HUES64 (cell line): ENCODE data around the gene PLCD1.

Experiments used
- H3K27ac ChIP-seq: 2 replicates; pipeline ENCODE4 v1.7.0; 2013; ENCODE audit warnings: low read depth, low read length, inconsistent platforms
- H3K27me3 ChIP-seq: 2 replicates; pipeline ENCODE4 v1.6.1; 2013; ENCODE audit warnings: mild to moderate bottlenecking, low read length; ENCODE audit not compliant: insufficient read depth
- H3K36me3 ChIP-seq: 2 replicates; pipeline ENCODE4 v1.6.1; 2013; ENCODE audit warnings: mild to moderate bottlenecking, low read length; ENCODE audit not compliant: insufficient read depth
- H3K4me1 ChIP-seq: 2 replicates; pipeline ENCODE4 v1.6.1; 2013; ENCODE audit warnings: mild to moderate bottlenecking, low read length, moderate library complexity; ENCODE audit not compliant: insufficient read depth
- H3K4me3 ChIP-seq: 2 replicates; pipeline ENCODE4 v1.5.1; 2013; ENCODE audit warnings: mild to moderate bottlenecking, low read length, moderate library complexity
- H3K9ac ChIP-seq: 2 replicates; pipeline ENCODE4 v1.6.1; 2013; ENCODE audit warnings: mild to moderate bottlenecking, low read depth, low read length
- H3K9me3 ChIP-seq: 2 replicates; pipeline ENCODE4 v1.6.1; 2013; ENCODE audit warnings: low read depth, low read length; ENCODE audit not compliant: insufficient read depth
- WGBS: fragments of 150-250, 120-280 bp; methylation state at CpG from one replicate; pipeline ENCODE4 v1.1.7; 2013; ENCODE audit warnings: missing lambda C conversion rate; 5-methylcytosine and 5-hydroxymethylcytosine counted together

Gene PLCD1

GRCh38 chr3:38051131-38051530 is 21.7 kb upstream of the PLCD1 start:
- Histone ChIP-seq H3K4me1 (no peaks in the 10 kb centered on the region), H3K9ac (no peak overlapping the region), H3K27ac (no peak overlapping the region), H3K27me3 (no peaks in the 10 kb centered on the region; the same call in 1 of the 2 replicates), H3K4me3 (no peak overlapping the region), H3K9me3 (peaks cover 9% of the 10 kb centered on the region; the same call in 1 of the 2 replicates), H3K36me3 (no peaks in the 10 kb centered on the region)
- WGBS = 88% methylated on average over 13 of the region's 13 CpGs

DNA sequence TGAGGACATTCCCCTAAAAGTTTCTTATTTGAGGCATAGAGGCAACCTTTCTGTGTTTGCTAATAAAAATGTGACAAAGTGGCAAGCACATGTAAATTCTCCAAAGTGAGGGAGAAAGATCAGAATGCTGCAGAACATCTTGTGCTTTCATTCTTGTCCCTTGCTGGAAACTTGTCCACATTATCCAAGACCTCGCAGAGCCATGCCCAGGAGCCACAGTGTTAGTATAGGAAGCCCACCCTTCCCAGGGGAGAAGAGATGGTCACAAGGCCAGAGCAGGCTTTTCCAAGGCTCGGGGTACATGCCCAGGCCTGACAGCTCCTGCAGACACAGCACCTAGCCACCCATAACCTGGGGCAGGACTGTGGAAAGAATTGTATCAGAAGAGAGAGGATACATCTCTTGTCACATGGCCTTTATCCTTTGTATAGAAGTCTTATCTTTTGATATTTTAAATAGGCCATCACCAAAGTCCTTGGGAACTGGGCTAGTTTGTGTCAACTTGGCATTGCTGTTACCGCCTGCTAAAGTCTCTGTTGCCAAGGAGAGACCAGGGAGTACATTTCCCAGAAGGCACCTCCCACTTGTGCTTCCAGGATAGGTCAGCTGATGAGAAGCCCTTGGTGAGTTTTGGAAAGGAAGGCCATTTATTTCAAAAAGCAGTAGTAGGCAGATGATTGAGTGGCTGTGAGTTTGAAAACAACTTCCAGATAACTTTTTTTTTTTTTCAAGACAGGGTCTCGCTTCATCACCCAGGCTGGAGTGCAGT is 20.1 kb upstream of the PLCD1 start:
- no peaks in the 10 kb centered on the region for H3K4me1 ChIP-seq
- no peaks in the 10 kb centered on the region for H3K36me3 ChIP-seq
- no peak overlapping the region for H3K9ac ChIP-seq
- H3K27ac ChIP-seq = no peak overlapping the region
- H3K4me3 ChIP-seq = no peak overlapping the region
- 96% methylated on average over 4 of the region's 4 CpGs for WGBS
- peaks cover 2% of the 10 kb centered on the region; the same call in 1 of the 2 replicates for H3K27me3 ChIP-seq
- peaks cover 9% of the 10 kb centered on the region; the same call in 1 of the 2 replicates for H3K9me3 ChIP-seq

DNA sequence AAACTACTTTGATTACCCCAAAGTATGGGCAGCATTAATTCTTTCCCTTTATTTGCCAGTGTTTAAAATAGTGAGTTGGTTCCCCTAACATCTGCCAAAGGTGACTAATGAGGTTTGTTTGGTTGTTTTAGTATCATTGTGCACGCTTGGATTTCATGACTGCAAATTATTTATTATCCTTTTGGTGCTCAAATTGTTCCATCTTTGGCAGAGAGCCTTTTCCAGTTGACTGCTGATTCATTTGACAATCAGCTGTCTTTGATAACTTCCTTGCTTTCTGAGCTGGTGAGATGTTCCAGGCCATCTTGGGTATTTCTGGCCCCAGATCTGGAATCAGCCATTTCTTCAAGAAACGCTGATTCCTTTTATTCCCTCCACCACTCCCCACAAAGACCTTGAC is 18.5 kb upstream of the PLCD1 start:
- H3K9ac ChIP-seq = no peak overlapping the region
- no peak overlapping the region for H3K4me3 ChIP-seq
- peaks cover 2% of the 10 kb centered on the region; the same call in 1 of the 2 replicates for H3K27me3 ChIP-seq
- no peaks in the 10 kb centered on the region for H3K4me1 ChIP-seq
- peaks cover 9% of the 10 kb centered on the region; the same call in 1 of the 2 replicates for H3K9me3 ChIP-seq
- WGBS = 87% methylated on average over 2 of the region's 2 CpGs
- H3K27ac ChIP-seq = no peak overlapping the region
- no peaks in the 10 kb centered on the region for H3K36me3 ChIP-seq

DNA sequence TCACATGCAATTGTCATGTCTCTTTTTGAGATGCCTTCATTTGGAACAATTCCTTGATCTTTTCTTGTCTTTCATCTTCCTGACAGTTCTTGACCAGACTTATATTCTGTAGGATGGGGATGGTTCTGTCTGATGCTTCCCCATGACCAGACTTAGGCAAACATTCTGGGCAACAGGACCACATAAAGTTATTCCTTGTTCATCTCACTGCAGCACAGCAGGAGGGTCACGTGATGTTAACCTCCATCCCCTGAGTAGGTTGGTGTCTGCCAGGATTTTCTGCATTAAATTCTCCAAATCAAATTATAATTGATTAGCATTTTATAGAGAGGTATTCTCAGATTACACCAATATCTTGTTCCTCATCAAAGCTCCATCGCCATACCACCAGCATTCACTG is 17.4 kb upstream of the PLCD1 start:
- no peak overlapping the region for H3K4me3 ChIP-seq
- no peak overlapping the region for H3K9ac ChIP-seq
- peaks cover 2% of the 10 kb centered on the region; the same call in 1 of the 2 replicates for H3K9me3 ChIP-seq
- no peaks in the 10 kb centered on the region for H3K36me3 ChIP-seq
- 0 out of 2 replicates have a peak, but pooled peaks cover 2% of the 10 kb centered on the region for H3K27me3 ChIP-seq
- WGBS = 100% methylated on average over 1 of the region's 2 CpGs
- no peaks in the 10 kb centered on the region for H3K4me1 ChIP-seq
- H3K27ac ChIP-seq = no peak overlapping the region

DNA sequence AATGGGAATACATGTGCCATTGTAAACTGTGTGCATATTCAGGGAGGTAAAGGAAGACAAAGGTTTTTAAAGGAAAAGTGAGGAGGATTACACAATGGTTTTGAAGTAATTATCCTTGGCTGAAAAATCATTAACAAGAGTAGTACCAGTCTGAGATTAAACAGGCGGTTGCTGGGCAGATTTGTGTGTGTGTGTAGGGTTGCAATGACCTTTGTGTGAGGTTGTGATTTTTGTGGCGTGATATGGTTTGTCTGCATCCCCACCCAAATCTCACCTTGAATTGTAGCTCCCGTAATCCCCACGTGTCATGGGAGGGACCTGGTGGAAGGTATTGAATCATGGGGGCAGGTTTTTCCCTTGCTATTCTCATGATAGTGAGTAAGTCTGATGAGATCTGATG is 16.6 kb upstream of the PLCD1 start:
- WGBS = 95% methylated on average over 3 of the region's 4 CpGs
- 0 out of 2 replicates have a peak, but pooled peaks cover 2% of the 10 kb centered on the region for H3K27me3 ChIP-seq
- H3K9me3 ChIP-seq = no peaks in the 10 kb centered on the region
- no peak overlapping the region for H3K27ac ChIP-seq
- no peaks in the 10 kb centered on the region for H3K4me1 ChIP-seq
- H3K9ac ChIP-seq = no peak overlapping the region
- no peak overlapping the region for H3K4me3 ChIP-seq
- H3K36me3 ChIP-seq = no peaks in the 10 kb centered on the region

DNA sequence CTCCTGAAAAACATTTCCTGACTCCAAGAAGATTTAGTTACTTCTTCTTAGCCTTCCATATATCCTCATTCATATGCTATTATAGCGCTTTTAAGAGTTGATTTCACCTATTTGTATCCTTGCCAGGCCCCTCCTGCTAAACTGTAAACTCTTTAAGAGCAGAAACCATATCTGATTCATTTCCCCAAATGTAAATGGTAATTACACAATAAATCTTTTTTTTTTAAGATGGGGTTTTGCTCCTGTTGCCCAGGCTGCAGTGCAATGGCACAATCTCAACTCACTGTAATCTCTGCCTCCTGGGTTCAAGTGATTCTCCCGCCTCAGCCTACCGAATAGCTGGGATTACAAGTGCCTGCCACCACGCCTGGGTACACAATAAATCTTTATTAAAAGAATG is 14.0 kb upstream of the PLCD1 start:
- WGBS = 91% methylated on average over 4 of the region's 4 CpGs
- H3K4me3 ChIP-seq = no peak overlapping the region

GRCh38 chr3:38040401-38040800 is 11.0 kb upstream of the PLCD1 start:
- Histone ChIP-seq H3K4me3 (no peak overlapping the region), H3K27me3 (peaks cover 26% of the 10 kb centered on the region), H3K27ac (no peak overlapping the region), H3K9ac (no peak overlapping the region), H3K4me1 (peaks cover 7% of the 10 kb centered on the region; the same call in 1 of the 2 replicates), H3K9me3 (no peaks in the 10 kb centered on the region), H3K36me3 (no peaks in the 10 kb centered on the region)
- 95% methylated on average over 5 of the region's 5 CpGs for WGBS

More for the DNA sequence above, 14.0 kb upstream of the PLCD1 start:
- H3K9me3 ChIP-seq = no peaks in the 10 kb centered on the region
- H3K9ac ChIP-seq = no peak overlapping the region
- H3K4me1 ChIP-seq = peaks cover 3% of the 10 kb centered on the region; the same call in 1 of the 2 replicates
- H3K36me3 ChIP-seq = no peaks in the 10 kb centered on the region
- H3K27ac ChIP-seq = no peak overlapping the region
- H3K27me3 ChIP-seq = peaks cover 24% of the 10 kb centered on the region

DNA sequence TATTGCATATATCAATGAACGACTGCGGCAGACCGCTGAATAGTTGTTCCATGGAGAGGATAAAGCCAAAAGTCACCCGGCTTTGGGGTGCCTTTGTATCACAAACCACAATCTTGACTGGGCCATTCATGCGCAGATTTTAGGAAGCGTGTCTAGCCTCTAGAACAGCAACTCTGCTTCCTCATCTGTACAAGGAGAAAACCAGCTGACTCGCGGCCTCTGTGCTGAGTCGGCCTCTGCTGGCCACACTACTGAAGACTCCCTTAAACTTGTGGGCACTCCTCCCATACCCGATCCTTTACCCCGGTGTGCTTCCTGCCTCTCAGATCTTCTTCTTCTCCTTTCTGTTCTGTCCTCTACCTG is 10.4 kb upstream of the PLCD1 start:
- no peak overlapping the region for H3K27ac ChIP-seq
- peaks cover 7% of the 10 kb centered on the region; the same call in 1 of the 2 replicates for H3K4me1 ChIP-seq
- WGBS = 52% methylated on average over 11 of the region's 11 CpGs
- no peak overlapping the region for H3K9ac ChIP-seq
- H3K36me3 ChIP-seq = no peaks in the 10 kb centered on the region
- no peaks in the 10 kb centered on the region for H3K9me3 ChIP-seq
- H3K4me3 ChIP-seq = peak overlapping the region; percentile 69
- peaks cover 24% of the 10 kb centered on the region for H3K27me3 ChIP-seq

DNA sequence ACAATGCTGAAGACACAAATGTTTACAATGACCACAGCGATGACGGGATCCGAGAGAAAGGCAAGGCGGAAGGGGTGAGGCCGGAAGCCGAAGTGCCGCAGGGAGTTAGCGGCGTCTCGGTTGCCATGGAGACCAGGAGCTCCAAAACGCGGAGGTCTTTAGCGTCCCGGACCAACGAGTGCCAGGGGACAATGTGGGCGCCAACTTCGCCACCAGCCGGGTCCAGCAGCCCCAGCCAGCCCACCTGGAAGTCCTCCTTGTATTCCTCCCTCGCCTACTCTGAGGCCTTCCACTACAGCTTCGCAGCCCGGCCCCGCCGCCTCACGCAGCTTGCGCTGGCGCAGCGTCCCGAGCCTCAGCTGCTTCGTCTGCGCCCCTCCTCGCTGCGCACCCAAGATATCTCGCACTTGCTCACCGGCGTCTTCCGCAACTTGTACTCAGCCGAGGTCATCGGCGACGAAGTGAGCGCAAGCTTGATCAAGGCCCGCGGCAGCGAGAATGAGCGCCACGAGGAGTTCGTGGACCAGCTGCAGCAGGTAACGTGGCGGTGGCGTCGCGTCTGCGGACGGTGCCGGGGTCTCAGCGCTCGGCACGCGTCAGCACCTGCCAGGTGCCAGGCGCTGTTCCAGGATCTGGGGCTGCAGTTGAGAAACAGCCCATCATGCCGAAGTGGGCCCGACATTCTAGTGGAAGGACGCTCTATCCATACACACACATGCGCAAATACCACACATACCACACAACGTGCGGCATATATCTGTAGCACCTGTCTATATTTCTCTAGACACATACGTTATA is 9.9 kb upstream of the PLCD1 start, which contains the start of gene DLEC1:
TSS of gene DLEC1 (plus strand) at position 108 of the 798 bp plus-strand sequence. CDS start at position 126, 18 bp downstream.
- peaks cover 7% of the 10 kb centered on the region; the same call in 1 of the 2 replicates for H3K4me1 ChIP-seq
- peaks cover 24% of the 10 kb centered on the region for H3K27me3 ChIP-seq
- H3K27ac ChIP-seq = no peak within 1 kb of the TSS
- WGBS = 8% methylated on average over 67 of the region's 67 CpGs
- no peak within 1 kb of the TSS for H3K9ac ChIP-seq
- H3K4me3 ChIP-seq = peak within 1 kb of the TSS; percentile 69
- H3K9me3 ChIP-seq = no peaks in the 10 kb centered on the region
- H3K36me3 ChIP-seq = no peaks in the 10 kb centered on the region

GRCh38 chr3:38038447-38038911 is 9.0 kb upstream of the PLCD1 start:
- H3K9ac ChIP-seq = no peak overlapping the region
- peak overlapping the region; percentile 69 for H3K4me3 ChIP-seq
- H3K9me3 ChIP-seq = no peaks in the 10 kb centered on the region
- 88% methylated on average over 4 of the region's 5 CpGs for WGBS
- H3K4me1 ChIP-seq = peaks cover 7% of the 10 kb centered on the region; the same call in 1 of the 2 replicates
- H3K27ac ChIP-seq = no peak overlapping the region
- H3K36me3 ChIP-seq = no peaks in the 10 kb centered on the region
- peaks cover 24% of the 10 kb centered on the region for H3K27me3 ChIP-seq

DNA sequence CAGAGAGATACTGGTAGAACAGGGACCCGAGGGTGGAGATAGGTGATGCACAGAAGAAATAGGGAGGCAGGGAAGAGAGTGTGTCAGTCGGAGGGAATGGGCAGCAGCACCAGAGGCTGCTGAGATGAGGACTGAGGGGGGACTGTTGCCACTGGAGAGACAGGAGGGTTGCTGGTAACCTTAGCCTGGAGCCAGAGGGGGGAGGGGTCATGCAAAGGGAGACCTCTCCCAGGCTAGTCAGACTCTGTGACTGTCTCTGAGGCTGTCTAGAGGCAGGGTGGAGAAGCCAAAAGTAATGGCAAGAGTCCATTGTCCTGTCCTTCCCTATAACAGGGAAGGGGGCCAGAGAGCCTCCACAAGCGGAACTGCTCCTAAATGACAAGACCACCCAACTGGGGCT is 7.5 kb upstream of the PLCD1 start:
- Histone ChIP-seq H3K9ac (no peak overlapping the region), H3K4me3 (no peak overlapping the region), H3K27me3 (peaks cover 33% of the 10 kb centered on the region), H3K27ac (no peak overlapping the region), H3K9me3 (no peaks in the 10 kb centered on the region), H3K36me3 (no peaks in the 10 kb centered on the region), H3K4me1 (peaks cover 7% of the 10 kb centered on the region; the same call in 1 of the 2 replicates)
- 81% methylated on average over 3 of the region's 3 CpGs for WGBS
